Left ventricle myocardium inferior (tissue), 1 donor: ENCODE measurements around the gene RHPN2. TPM values are rescaled to one million over a fixed set of nuclear protein-coding genes. Genes with fewer than 3 reads are reported as not detected.
A peak's percentile ranks its signal among the peaks of the same experiment; 100 is the strongest.

Experiments
- DNase-seq: peaks from one replicate; pipeline ENCODE4 v3.0.0-alpha.2; 2020
- H3K27ac ChIP-seq: fragments of 200-600 bp; replicated peaks from 2 replicates; pipeline ENCODE4 v1.8.0; 2021
- H3K27me3 ChIP-seq: fragments of 200-600 bp; 2 replicates; pipeline ENCODE4 v1.8.0; 2021; ENCODE audit warnings: low read depth
- H3K36me3 ChIP-seq: fragments of 200-600 bp; 2 replicates; pipeline ENCODE4 v1.8.0; 2021
- H3K4me1 ChIP-seq: fragments of 200-600 bp; 2 replicates; pipeline ENCODE4 v1.8.0; 2021
- H3K4me3 ChIP-seq: fragments of 200-600 bp; 2 replicates; pipeline ENCODE4 v1.8.0; 2021; ENCODE audit warnings: mild to moderate bottlenecking, moderate library complexity
- H3K9me3 ChIP-seq: fragments of 200-600 bp; replicated peaks from 2 replicates; pipeline ENCODE4 v1.8.0; 2021
- intact Hi-C: fragments of 100-400 bp; cut with micrococcal nuclease; formaldehyde crosslinking; loops from one replicate; pipeline ENCODE4 v1.11.0; 2022
- total RNA-seq: library from RNA; stranded (reverse); fragmentation: NEBNext Ultra II Directional; extraction: Animal tissue kit (Norgen Biotek cat#: 25700); gene quantifications from one replicate; pipeline ENCODE4 v1.2.1, GENCODE V29; 2021
- TF ChIP-seq, protein P1 (sequence below): fragments of 200-600 bp; IDR thresholded peaks from 2 replicates; pipeline ENCODE4 v1.8.0; 2021; ENCODE audit warnings: antibody characterized with exemption, mild to moderate bottlenecking, borderline replicate concordance
- donor health status: DM: no; HTN: yes; CAD: no; lungs with severe emphysema.

The RHPN2 gene
- total RNA-seq, 1 donor from 2014 or later: 1.0 TPM

DNA sequence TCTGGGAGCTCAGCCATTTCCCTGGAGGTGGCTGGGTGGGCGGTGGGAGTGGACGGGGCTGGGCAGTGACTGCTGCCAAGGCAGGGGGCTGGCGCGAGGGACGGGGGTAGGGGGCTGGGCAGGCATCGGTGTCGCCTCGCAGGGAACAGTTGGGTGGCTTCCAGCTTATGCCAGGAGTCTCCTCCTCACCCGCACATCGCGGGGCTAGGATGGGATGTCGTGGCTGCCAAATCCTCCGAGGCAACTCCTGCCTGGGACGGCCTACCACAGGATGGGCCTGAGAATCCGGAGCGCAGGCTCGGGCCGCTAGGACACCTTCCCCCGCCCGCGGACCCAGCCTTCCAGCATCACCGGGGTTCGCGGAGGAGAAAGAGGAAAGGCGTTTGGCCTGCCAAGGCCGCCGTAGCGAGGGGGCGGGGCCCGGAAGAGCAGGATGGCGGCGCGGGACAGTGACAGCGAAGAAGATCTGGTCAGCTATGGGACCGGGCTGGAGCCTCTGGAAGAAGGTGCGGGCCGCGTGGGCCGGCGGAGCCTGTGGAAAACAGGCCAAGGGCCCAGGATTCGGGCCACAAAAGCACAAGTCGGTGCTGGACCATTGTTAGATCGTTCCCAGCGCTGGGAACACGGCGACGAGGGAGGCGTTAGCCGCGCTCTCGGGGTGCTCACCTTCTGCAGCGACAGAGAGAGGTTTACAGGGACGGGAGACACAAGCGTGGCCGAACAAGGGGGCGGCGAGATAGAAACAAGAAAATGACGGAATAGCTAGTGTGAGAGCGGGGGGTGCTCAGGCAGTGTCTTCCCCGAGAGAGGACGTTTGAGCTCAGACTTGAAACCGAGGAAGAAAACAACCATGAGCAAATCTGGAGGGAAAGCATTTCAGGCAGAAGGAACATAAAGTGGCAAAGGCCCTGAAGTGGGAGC is 16.3 kb upstream of the RHPN2 start, which contains the start of gene GPATCH1:
GPATCH1 (plus strand) TSS at position 421 of the 921 bp plus-strand sequence; CDS start at position 434, 13 bp downstream.
- DNase-seq: peak; percentile 90
- peaks cover 25% of the 10 kb centered on the region for H3K4me1 ChIP-seq
- intact Hi-C loops: no loop called here

DNA sequence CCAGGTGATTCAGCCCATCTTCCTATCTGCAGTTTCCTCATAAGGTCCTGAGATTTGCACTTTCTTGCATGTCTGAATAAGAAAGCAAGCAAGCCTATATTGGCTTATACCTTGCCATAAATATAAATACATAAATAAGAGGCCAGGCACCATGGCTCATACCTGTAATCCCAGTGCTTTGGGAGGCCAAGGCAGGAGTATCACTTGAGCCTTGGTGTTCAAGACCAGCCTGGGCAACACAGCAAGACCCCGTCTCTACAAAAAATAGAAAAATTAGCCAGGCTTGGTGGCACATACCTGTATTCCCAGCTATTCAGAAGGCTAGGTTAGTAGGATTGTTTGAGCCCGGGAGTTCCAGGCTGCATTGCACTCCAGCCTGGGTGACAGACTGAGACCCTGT is 10.8 kb upstream of the RHPN2 start:
- peaks cover 5% of the 10 kb centered on the region for H3K27me3 ChIP-seq
- TF ChIP-seq, protein P1, sequence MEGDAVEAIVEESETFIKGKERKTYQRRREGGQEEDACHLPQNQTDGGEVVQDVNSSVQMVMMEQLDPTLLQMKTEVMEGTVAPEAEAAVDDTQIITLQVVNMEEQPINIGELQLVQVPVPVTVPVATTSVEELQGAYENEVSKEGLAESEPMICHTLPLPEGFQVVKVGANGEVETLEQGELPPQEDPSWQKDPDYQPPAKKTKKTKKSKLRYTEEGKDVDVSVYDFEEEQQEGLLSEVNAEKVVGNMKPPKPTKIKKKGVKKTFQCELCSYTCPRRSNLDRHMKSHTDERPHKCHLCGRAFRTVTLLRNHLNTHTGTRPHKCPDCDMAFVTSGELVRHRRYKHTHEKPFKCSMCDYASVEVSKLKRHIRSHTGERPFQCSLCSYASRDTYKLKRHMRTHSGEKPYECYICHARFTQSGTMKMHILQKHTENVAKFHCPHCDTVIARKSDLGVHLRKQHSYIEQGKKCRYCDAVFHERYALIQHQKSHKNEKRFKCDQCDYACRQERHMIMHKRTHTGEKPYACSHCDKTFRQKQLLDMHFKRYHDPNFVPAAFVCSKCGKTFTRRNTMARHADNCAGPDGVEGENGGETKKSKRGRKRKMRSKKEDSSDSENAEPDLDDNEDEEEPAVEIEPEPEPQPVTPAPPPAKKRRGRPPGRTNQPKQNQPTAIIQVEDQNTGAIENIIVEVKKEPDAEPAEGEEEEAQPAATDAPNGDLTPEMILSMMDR: no peak
- H3K4me1 ChIP-seq: peaks cover 4% of the 10 kb centered on the region
- H3K27ac ChIP-seq: no peak overlapping the region
- H3K36me3 ChIP-seq: no peaks in the 10 kb centered on the region
- no peaks in the 10 kb centered on the region for H3K9me3 ChIP-seq
- no peak for DNase-seq
- no peak overlapping the region for H3K4me3 ChIP-seq
- intact Hi-C loops: no loop called here

More for the DNA sequence above, 16.3 kb upstream of the RHPN2 start, which contains the start of gene GPATCH1:
- no peaks in the 10 kb centered on the region for H3K36me3 ChIP-seq
- H3K4me3 ChIP-seq: peak within 1 kb of the TSS; percentile 82
- TF ChIP-seq, protein P1: no peak
- H3K27ac ChIP-seq: peak within 1 kb of the TSS; percentile 79
- peaks cover 1% of the 10 kb centered on the region for H3K27me3 ChIP-seq
- no peaks in the 10 kb centered on the region for H3K9me3 ChIP-seq

DNA sequence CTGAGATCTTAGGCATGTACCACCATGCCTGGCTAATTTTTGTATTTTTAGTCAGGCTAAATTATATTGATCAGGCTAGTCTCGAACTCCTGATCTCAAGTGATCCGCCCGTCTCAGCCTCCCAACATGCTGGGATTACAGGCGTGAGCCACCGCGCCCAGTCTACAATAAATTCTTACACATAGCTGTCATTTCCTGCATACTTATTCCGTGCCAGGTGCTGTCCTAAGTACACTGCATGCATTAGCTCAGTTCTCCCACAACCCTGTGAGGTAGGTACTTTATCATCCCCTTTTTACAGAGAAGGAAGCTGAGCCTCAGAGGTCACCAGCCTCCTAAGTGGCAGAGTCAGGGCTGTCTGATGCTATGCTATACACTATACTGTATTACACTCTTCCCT is 7.2 kb upstream of the RHPN2 start:
- no peaks in the 10 kb centered on the region for H3K9me3 ChIP-seq
- no peak overlapping the region for H3K27ac ChIP-seq
- no peak overlapping the region for H3K4me3 ChIP-seq
- no peak for DNase-seq
- no peaks in the 10 kb centered on the region for H3K36me3 ChIP-seq
- peaks cover 5% of the 10 kb centered on the region for H3K27me3 ChIP-seq
- no peaks in the 10 kb centered on the region for H3K4me1 ChIP-seq
- intact Hi-C loops: no loop called here
- TF ChIP-seq, protein P1: no peak

DNA sequence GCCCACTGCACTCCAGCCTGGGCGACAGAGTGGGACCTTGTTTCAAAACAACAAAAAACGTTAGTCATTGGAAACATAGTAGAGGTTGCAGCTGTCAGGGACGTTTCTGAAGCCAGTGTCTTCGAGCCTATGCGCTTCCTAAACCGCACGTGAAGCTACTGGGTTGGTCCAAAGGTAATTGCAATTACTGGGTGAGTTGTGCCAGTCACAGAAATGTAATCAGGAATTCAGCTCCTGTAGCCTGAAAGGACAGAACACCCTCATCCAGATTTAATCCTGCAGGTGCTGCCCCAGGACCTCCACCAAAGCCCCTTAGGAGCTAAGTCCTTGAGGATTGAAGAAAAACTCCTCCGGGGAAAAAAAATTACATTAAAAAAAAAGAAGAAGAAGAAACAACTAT is 2.4 kb upstream of the RHPN2 start:
- peaks cover 25% of the 10 kb centered on the region for H3K4me1 ChIP-seq
- no peak overlapping the region for H3K27ac ChIP-seq
- H3K27me3 ChIP-seq: peaks cover 39% of the 10 kb centered on the region
- TF ChIP-seq, protein P1: no peak
- no peak overlapping the region for H3K4me3 ChIP-seq
- no peak for DNase-seq
- no peaks in the 10 kb centered on the region for H3K36me3 ChIP-seq
- H3K9me3 ChIP-seq: no peaks in the 10 kb centered on the region
- intact Hi-C loops: no loop called here

DNA sequence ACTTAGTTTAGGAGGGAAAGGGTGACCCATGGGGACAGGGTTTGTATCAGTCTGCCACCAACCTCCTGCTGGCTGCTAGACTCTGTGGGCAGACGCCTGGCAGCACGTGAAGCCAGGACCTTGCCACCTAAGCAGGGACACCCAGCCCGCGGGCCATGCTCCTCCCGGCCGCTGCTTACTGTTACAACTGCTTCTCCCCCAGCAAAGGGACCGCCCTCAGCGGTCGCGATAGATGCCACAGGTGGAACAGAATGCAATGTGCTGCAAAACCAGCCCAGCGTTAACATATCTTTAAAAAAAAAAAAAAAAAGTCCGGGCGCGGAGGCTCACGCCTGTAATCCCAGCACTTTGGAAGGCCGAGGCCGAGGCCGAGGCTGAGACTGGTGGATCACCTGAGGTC is 1.9 kb upstream of the RHPN2 start:
- intact Hi-C loops: no loop called here
- Histone ChIP-seq H3K36me3 (no peaks in the 10 kb centered on the region), H3K27ac (no peak overlapping the region), H3K4me3 (no peak overlapping the region), H3K4me1 (peaks cover 25% of the 10 kb centered on the region), H3K9me3 (no peaks in the 10 kb centered on the region), H3K27me3 (peaks cover 43% of the 10 kb centered on the region)
- DNase-seq: no peak
- TF ChIP-seq, protein P1: no peak
